OCI-LY3 (cell line): ENCODE data around the gene FAM228B.
"Not testable (repeated sequence)": the region's sequence is repeated elsewhere in the genome, so short reads cannot be mapped to it uniquely, and the experiment has no call there.

Experiments
- H2AFZ ChIP-seq: fragments of 200-600, 300-600 bp; shearing (Covaris generic); 2 replicates; pipeline ENCODE4 v1.6.0; 2014; ENCODE audit warnings: antibody characterized with exemption, low read depth, low read length
- H3K27ac ChIP-seq: fragments of 200-600, 300-600 bp; sonication (generic); 2 replicates; pipeline ENCODE4 v1.5.1; 2014; ENCODE audit warnings: mild to moderate bottlenecking, low read length, moderate library complexity, mixed read lengths
- H3K27me3 ChIP-seq: fragments of 200-600, 300-600 bp; sonication (generic); 2 replicates; pipeline ENCODE4 v1.6.1; 2014; ENCODE audit warnings: low read depth, low read length, mixed read lengths
- H3K36me3 ChIP-seq: fragments of 200-600, 300-600 bp; sonication (generic); replicated peaks from 2 replicates; pipeline ENCODE3; 2014; ENCODE audit warnings: low read depth, low read length, mixed read lengths
- H3K4me1 ChIP-seq: fragments of 300-600, 200-600 bp; sonication (generic); 2 replicates; pipeline ENCODE4 v1.6.1; 2014; ENCODE audit warnings: low read length, mixed read lengths
- H3K4me2 ChIP-seq: fragments of 200-600, 300-600 bp; sonication (generic); 2 replicates; pipeline ENCODE4 v1.6.1; 2014; ENCODE audit warnings: low read length, mixed read lengths
- H3K4me3 ChIP-seq: fragments of 300-600, 200-600 bp; sonication (generic); 2 replicates; pipeline ENCODE4 v1.5.1; 2014; ENCODE audit warnings: antibody characterized with exemption, mild to moderate bottlenecking, low read length, moderate library complexity
- H3K79me2 ChIP-seq: fragments of 300-600, 200-600 bp; shearing (Covaris generic); 2 replicates; pipeline ENCODE4 v1.6.1; 2014; ENCODE audit warnings: mild to moderate bottlenecking, low read length, mixed read lengths
- H3K9ac ChIP-seq: fragments of 300-600, 200-600 bp; shearing (Covaris generic); 2 replicates; pipeline ENCODE4 v1.6.0; 2014; ENCODE audit warnings: mild to moderate bottlenecking, low read length, moderate library complexity
- H3K9me3 ChIP-seq: fragments of 200-600, 300-600 bp; shearing (Covaris generic); 2 replicates; pipeline ENCODE4 v1.6.1; 2014; ENCODE audit warnings: low read length, mixed read lengths; ENCODE audit not compliant: insufficient read depth
- H4K20me1 ChIP-seq: fragments of 200-600, 300-600 bp; sonication (generic); 2 replicates; pipeline ENCODE4 v1.6.1; 2016; ENCODE audit warnings: low read length, mixed read lengths; ENCODE audit not compliant: insufficient read depth
- EZH2phosphoT487 ChIP-seq: fragments of 200-600 bp; shearing (Covaris generic); IDR thresholded peaks from 2 replicates; pipeline ENCODE4 v1.6.1; 2018; ENCODE audit warnings: antibody characterized with exemption, mixed run types, low read depth
- TF ChIP-seq, protein P1 (sequence below): fragments of 200-600, 300-600 bp; sonication (generic); IDR thresholded peaks from 2 replicates; pipeline ENCODE4 v1.5.1; 2014; ENCODE audit warnings: antibody characterized with exemption, low read length, low read depth

The FAM228B gene

DNA sequence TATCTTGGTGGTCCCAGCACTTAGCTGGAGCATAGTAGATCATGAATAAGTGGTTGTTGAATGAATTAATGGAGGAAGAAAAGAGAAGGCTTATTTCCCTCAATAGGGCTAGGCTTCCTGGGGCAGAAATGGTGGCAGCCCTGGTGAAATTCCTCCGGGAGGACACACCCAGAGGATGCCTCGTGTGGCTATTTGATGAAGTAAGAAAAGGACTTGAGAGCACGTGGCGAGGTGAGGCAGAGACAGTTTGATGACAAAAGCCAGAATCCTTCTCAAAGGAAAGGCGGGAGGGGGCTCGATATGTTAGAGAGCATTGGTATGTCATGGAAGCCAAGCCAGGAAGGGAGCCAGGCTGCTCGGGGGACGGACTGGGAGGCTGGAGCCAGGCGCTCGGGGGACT, 66.3 kb downstream of the FAM228B start:
- TF ChIP-seq, protein P1, sequence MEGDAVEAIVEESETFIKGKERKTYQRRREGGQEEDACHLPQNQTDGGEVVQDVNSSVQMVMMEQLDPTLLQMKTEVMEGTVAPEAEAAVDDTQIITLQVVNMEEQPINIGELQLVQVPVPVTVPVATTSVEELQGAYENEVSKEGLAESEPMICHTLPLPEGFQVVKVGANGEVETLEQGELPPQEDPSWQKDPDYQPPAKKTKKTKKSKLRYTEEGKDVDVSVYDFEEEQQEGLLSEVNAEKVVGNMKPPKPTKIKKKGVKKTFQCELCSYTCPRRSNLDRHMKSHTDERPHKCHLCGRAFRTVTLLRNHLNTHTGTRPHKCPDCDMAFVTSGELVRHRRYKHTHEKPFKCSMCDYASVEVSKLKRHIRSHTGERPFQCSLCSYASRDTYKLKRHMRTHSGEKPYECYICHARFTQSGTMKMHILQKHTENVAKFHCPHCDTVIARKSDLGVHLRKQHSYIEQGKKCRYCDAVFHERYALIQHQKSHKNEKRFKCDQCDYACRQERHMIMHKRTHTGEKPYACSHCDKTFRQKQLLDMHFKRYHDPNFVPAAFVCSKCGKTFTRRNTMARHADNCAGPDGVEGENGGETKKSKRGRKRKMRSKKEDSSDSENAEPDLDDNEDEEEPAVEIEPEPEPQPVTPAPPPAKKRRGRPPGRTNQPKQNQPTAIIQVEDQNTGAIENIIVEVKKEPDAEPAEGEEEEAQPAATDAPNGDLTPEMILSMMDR: no peak
- TF ChIP-seq EZH2phosphoT487: no peak
- H2AFZ ChIP-seq: no peak overlapping the region
- H3K27ac ChIP-seq: no peak overlapping the region
- H3K9ac ChIP-seq: no peak overlapping the region
- no peaks in the 10 kb centered on the region for H3K27me3 ChIP-seq
- no peaks in the 10 kb centered on the region for H4K20me1 ChIP-seq
- H3K4me2 ChIP-seq: no peak overlapping the region
- no peaks in the 10 kb centered on the region for H3K36me3 ChIP-seq
- H3K4me1 ChIP-seq: peaks cover 9% of the 10 kb centered on the region
- no peaks in the 10 kb centered on the region for H3K9me3 ChIP-seq
- H3K4me3 ChIP-seq: no peak overlapping the region
- no peaks in the 10 kb centered on the region for H3K79me2 ChIP-seq

DNA sequence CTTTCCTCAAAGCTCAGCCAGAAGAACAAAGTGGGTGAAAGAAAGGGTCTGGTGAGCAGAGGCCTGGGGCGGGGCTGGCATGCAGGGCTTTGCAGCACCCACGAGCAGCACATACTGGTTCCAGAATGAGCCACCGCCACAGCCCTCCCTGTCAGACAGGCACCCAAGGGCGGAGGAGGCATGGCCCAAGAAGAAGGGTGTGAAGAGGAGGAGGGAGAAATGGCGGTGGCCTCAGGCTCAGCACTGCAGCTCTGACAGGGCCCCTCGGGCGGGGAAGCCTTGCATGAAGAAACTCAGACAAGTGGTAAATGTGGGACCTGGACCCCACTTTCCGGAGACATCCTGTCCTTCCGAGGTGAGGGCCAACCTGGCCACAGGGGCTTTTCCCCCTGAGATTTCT, 67.2 kb downstream of the FAM228B start:
- no peak overlapping the region for H3K4me2 ChIP-seq
- H3K79me2 ChIP-seq: no peaks in the 10 kb centered on the region
- no peaks in the 10 kb centered on the region for H3K27me3 ChIP-seq
- no peak overlapping the region for H3K9ac ChIP-seq
- H3K27ac ChIP-seq: no peak overlapping the region
- TF ChIP-seq, protein P1: no peak
- no peak for TF ChIP-seq EZH2phosphoT487
- no peaks in the 10 kb centered on the region for H3K9me3 ChIP-seq
- no peak overlapping the region for H3K4me3 ChIP-seq
- H3K4me1 ChIP-seq: peaks cover 9% of the 10 kb centered on the region
- H3K36me3 ChIP-seq: no peaks in the 10 kb centered on the region
- H2AFZ ChIP-seq: no peak overlapping the region
- no peaks in the 10 kb centered on the region for H4K20me1 ChIP-seq

DNA sequence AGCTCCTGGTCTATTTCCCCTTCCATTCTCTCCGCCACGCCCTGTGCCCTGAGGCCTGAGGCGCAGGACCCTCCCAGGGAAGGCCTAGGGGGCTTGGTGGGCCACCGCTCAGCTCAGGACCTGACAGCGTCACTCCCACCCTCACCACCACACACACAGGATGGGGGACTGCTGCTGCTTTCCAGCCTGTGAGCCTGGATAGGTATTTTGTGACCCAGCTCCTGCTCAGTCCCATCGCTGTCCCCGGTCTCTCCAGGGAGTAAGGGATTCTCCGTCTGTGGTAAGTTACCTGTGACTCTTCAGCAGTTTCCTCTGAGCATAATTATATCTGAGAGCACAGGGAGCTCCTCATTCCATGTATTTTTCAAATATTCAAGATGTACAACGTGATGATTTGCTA, 67.9 kb downstream of the FAM228B start:
- H3K9ac ChIP-seq: no peak overlapping the region
- H3K4me2 ChIP-seq: no peak overlapping the region
- H3K27ac ChIP-seq: no peak overlapping the region
- no peaks in the 10 kb centered on the region for H3K27me3 ChIP-seq
- H3K9me3 ChIP-seq: no peaks in the 10 kb centered on the region
- H3K36me3 ChIP-seq: no peaks in the 10 kb centered on the region
- H3K4me1 ChIP-seq: peaks cover 9% of the 10 kb centered on the region
- no peak overlapping the region for H3K4me3 ChIP-seq
- H3K79me2 ChIP-seq: no peaks in the 10 kb centered on the region
- no peaks in the 10 kb centered on the region for H4K20me1 ChIP-seq
- TF ChIP-seq, protein P1: no peak
- no peak for TF ChIP-seq EZH2phosphoT487
- H2AFZ ChIP-seq: no peak overlapping the region

DNA sequence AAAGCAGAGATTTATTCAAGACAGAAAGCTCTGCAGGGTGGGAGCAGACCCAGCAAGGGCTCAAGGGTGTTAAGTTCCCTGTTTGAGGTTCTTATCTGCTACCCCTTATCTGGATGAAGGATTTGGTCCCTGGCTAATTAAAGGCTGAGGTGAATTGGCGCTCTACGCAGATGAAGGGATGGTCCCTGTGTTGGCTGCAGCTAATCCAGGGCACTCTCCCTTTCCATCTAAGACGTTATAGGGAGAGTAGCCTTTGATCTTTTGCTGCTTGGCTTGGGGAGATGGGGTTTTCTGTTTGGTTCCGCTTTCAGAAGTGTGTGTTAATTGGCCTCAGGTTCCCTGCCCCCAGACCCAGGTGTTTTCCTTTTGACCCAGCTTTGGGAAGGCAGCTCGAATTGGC, 68.6 kb downstream of the FAM228B start:
- TF ChIP-seq, protein P1: no peak
- no peak for TF ChIP-seq EZH2phosphoT487
- Histone ChIP-seq H4K20me1 (no peaks in the 10 kb centered on the region), H2AFZ (no peak overlapping the region), H3K4me2 (peak overlapping the region; percentile 9; the same call in 1 of the 2 replicates), H3K36me3 (no peaks in the 10 kb centered on the region), H3K79me2 (no peaks in the 10 kb centered on the region), H3K27me3 (no peaks in the 10 kb centered on the region), H3K27ac (no peak overlapping the region), H3K4me3 (no peak overlapping the region), H3K9ac (no peak overlapping the region), H3K9me3 (no peaks in the 10 kb centered on the region), H3K4me1 (peaks cover 9% of the 10 kb centered on the region)

DNA sequence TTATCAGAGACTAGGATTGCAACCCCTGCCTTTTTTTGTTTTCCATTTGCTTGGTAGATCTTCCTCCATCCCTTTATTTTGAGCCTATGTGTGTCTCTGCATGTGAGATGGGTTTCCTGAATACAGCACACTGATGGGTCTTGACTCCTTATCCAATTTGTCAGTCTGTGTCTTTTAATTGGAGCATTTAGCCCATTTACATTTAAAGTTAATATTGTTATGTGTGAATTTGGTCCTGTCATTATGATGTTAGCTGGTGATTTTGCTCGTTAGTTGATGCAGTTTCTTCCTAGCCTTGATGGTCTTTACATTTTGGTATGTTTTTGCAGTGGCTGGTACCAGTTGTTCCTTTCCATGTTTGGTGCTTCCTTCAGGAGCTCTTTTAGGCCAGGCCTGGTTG, 73.9 kb downstream of the FAM228B start:
- H3K27me3 ChIP-seq, H3K9me3 ChIP-seq: not testable (repeated sequence)

More for the DNA sequence above, 73.9 kb downstream of the FAM228B start:
- not testable (repeated sequence) for H3K4me2 ChIP-seq, H3K36me3 ChIP-seq, H3K79me2 ChIP-seq, H2AFZ ChIP-seq, H3K9ac ChIP-seq, H3K27ac ChIP-seq, H3K4me1 ChIP-seq, H3K4me3 ChIP-seq, H4K20me1 ChIP-seq
